Upper lobe of right lung (tissue), 1 donor: Measurements from ENCODE around the gene SYPL2. TPM values are rescaled to one million over a fixed set of nuclear protein-coding genes. Genes with fewer than 3 reads are reported as not detected.

Experiments
- ATAC-seq: fragments of 200-7000 bp; cut with Tn5 transposase; one replicate; pipeline ENCODE4 v1.9.1; 2020; ENCODE audit warnings: mild to moderate bottlenecking, moderate library complexity
- DNase-seq: peaks from one replicate; pipeline ENCODE4 v3.0.0-alpha.2; 2020
- H3K27ac ChIP-seq: fragments of 200-600 bp; one replicate; pipeline ENCODE4 v1.8.0; 2022
- H3K27me3 ChIP-seq: fragments of 200-600 bp; one replicate; pipeline ENCODE4 v1.8.0; 2022; ENCODE audit warnings: mild to moderate bottlenecking
- H3K36me3 ChIP-seq: fragments of 200-600 bp; one replicate; pipeline ENCODE4 v1.8.0; 2022
- H3K4me1 ChIP-seq: fragments of 200-600 bp; one replicate; pipeline ENCODE4 v1.8.0; 2022
- H3K4me3 ChIP-seq: fragments of 200-600 bp; one replicate; pipeline ENCODE4 v1.8.0; 2022; ENCODE audit warnings: mild to moderate bottlenecking
- H3K9me3 ChIP-seq: fragments of 200-600 bp; one replicate; pipeline ENCODE4 v1.8.0; 2022
- CTCF ChIP-seq: fragments of 200-600 bp; IDR thresholded peaks from one replicate; pipeline ENCODE4 v1.8.0; 2022; ENCODE audit warnings: antibody characterized with exemption
- intact Hi-C: fragments of 100-400 bp; cut with DNase I; formaldehyde crosslinking; loops from one replicate; pipeline ENCODE4 v1.11.0; 2022
- total RNA-seq: library from RNA; stranded (reverse); fragmentation: NEBNext Ultra II Directional; extraction: Animal tissue kit (Norgen Biotek cat#: 25700); gene quantifications from one replicate; pipeline ENCODE4 v1.2.1, GENCODE V29; 2021
- donor health status: DM: no; HTN: yes; CAD: no; lungs with severe emphysema.

Gene SYPL2
- total RNA-seq, 1 donor from 2014 or later = 3.1 TPM

- no peak overlapping the region for H3K4me3 ChIP-seq
- DNase-seq = no peak
- no peak for TF ChIP-seq CTCF
- ATAC-seq = no peak
- H3K9me3 ChIP-seq = no peaks in the 10 kb centered on the region
- H3K27ac ChIP-seq = no peak overlapping the region
- intact Hi-C loops = no loop called here
- no peaks in the 10 kb centered on the region for H3K4me1 ChIP-seq
- no peaks in the 10 kb centered on the region for H3K36me3 ChIP-seq
- peaks cover 14% of the 10 kb centered on the region for H3K27me3 ChIP-seq
Observed at GRCh38 chr1:109474697-109475096, 8.4 kb downstream of the SYPL2 start.

GRCh38 chr1:109475261-109475660 is 8.9 kb downstream of the SYPL2 start:
- Histone ChIP-seq H3K27ac (no peak overlapping the region), H3K36me3 (no peaks in the 10 kb centered on the region), H3K27me3 (peaks cover 8% of the 10 kb centered on the region), H3K9me3 (no peaks in the 10 kb centered on the region), H3K4me3 (no peak overlapping the region), H3K4me1 (no peaks in the 10 kb centered on the region)
- DNase-seq (no peak), ATAC-seq (no peak)
- intact Hi-C loops = no loop called here
- TF ChIP-seq CTCF = no peak

GRCh38 chr1:109476825-109477224 is 10.5 kb downstream of the SYPL2 start:
- intact Hi-C loops = no loop called here
- no peak for TF ChIP-seq CTCF
- DNase-seq = no peak
- H3K4me3 ChIP-seq = no peak overlapping the region
- no peak for ATAC-seq
- H3K4me1 ChIP-seq = no peaks in the 10 kb centered on the region
- no peak overlapping the region for H3K27ac ChIP-seq
- no peaks in the 10 kb centered on the region for H3K9me3 ChIP-seq
- no peaks in the 10 kb centered on the region for H3K36me3 ChIP-seq
- H3K27me3 ChIP-seq = no peaks in the 10 kb centered on the region

- Histone ChIP-seq H3K9me3 (no peaks in the 10 kb centered on the region), H3K4me1 (peaks cover under 1% of the 10 kb centered on the region), H3K4me3 (no peak overlapping the region), H3K27ac (no peak overlapping the region), H3K36me3 (no peaks in the 10 kb centered on the region), H3K27me3 (no peaks in the 10 kb centered on the region)
- no peak for TF ChIP-seq CTCF
- intact Hi-C loops = no loop called here
- peak; percentile 47 for ATAC-seq
- DNase-seq = no peak
Observed at GRCh38 chr1:109477821-109478220, 11.5 kb downstream of the SYPL2 start.

- TF ChIP-seq CTCF = no peak
- Histone ChIP-seq H3K9me3 (no peaks in the 10 kb centered on the region), H3K27ac (no peak overlapping the region), H3K36me3 (no peaks in the 10 kb centered on the region), H3K4me1 (peaks cover 4% of the 10 kb centered on the region), H3K4me3 (no peak overlapping the region), H3K27me3 (no peaks in the 10 kb centered on the region)
- no peak for DNase-seq
- peak; percentile 14 for ATAC-seq
- intact Hi-C loops = no loop called here
Observed at GRCh38 chr1:109478806-109479205, 12.5 kb downstream of the SYPL2 start.

GRCh38 chr1:109479311-109479710 is 13.0 kb downstream of the SYPL2 start:
- intact Hi-C loops = no loop called here
- H3K36me3 ChIP-seq = no peaks in the 10 kb centered on the region
- peaks cover 4% of the 10 kb centered on the region for H3K4me1 ChIP-seq
- no peaks in the 10 kb centered on the region for H3K27me3 ChIP-seq
- TF ChIP-seq CTCF = no peak
- no peaks in the 10 kb centered on the region for H3K9me3 ChIP-seq
- no peak overlapping the region for H3K4me3 ChIP-seq
- ATAC-seq = no peak
- no peak overlapping the region for H3K27ac ChIP-seq
- no peak for DNase-seq
